Activated T-cell treated with anti-CD3 and anti-CD28 coated beads, Interleukin-2, amount 50 U/mL, for 1 hour (primary cell): ENCODE data around the gene KRT71.

Experiments used
- DNase-seq: peaks from one replicate; pipeline ENCODE4 v3.0.0-alpha.2; 2020

Gene KRT71

GRCh38 chr12:52534482-52534881, 18.5 kb downstream of the KRT71 start:
- DNase-seq, result no peak

GRCh38 chr12:52533686-52534470, 19.1 kb downstream of the KRT71 start:
- DNase-seq, result no peak

GRCh38 chr12:52532636-52533035, 20.3 kb downstream of the KRT71 start:
- DNase-seq, result no peak

GRCh38 chr12:52531566-52532300, 21.2 kb downstream of the KRT71 start:
- DNase-seq, result no peak

- no peak for DNase-seq
Observed at GRCh38 chr12:52530905-52531304, 22.0 kb downstream of the KRT71 start.

- no peak for DNase-seq
Observed at GRCh38 chr12:52530366-52530765, 22.6 kb downstream of the KRT71 start.

GRCh38 chr12:52529846-52530245, 23.1 kb downstream of the KRT71 start:
- DNase-seq, result no peak

- no peak for DNase-seq
Observed at GRCh38 chr12:52529417-52529816, 23.5 kb downstream of the KRT71 start.

- no peak for DNase-seq
Observed at GRCh38 chr12:52528641-52529143, 24.3 kb downstream of the KRT71 start.

GRCh38 chr12:52527121-52527800, 25.7 kb downstream of the KRT71 start:
- no peak for DNase-seq

- no peak for DNase-seq
Observed at GRCh38 chr12:52526511-52526951, 26.4 kb downstream of the KRT71 start.

- DNase-seq, result no peak
Observed at GRCh38 chr12:52525661-52526499, 27.1 kb downstream of the KRT71 start.

- DNase-seq, result no peak
Observed at GRCh38 chr12:52524898-52525591, 27.9 kb downstream of the KRT71 start.

- no peak for DNase-seq
Observed at GRCh38 chr12:52524241-52524897, 28.6 kb downstream of the KRT71 start.

- DNase-seq, result no peak
Observed at GRCh38 chr12:52523824-52524223, 29.1 kb downstream of the KRT71 start.

- no peak for DNase-seq
Observed at GRCh38 chr12:52522346-52523011, 30.5 kb downstream of the KRT71 start.

GRCh38 chr12:52521568-52522266, 31.2 kb downstream of the KRT71 start:
- DNase-seq, result no peak

- DNase-seq, result no peak
Observed at GRCh38 chr12:52521175-52521567, 31.8 kb downstream of the KRT71 start.

- DNase-seq, result no peak
Observed at GRCh38 chr12:52519826-52520662, 32.9 kb downstream of the KRT71 start, which contains the start of gene KRT5. TSS of gene KRT5 (minus strand) at chr12:52520394. CDS start at chr12:52520296, 98 bp downstream.
